ENCODE measurements around the gene TTPAL.

GRCh38 chr20:44428174-44429016, 47.3 kb upstream of the TTPAL start:
- TF ChIP-seq CTCF (IDR thresholded peaks at IDR 0.05) (no peak), POLR2A (IDR thresholded peaks at IDR 0.05) (no peak)

All from right lobe of liver (tissue), 4 donors.